Activated CD8-positive, alpha-beta memory T cell treated with anti-CD3 and anti-CD28 coated beads, Interleukin-2, amount 50 U/mL, for 1 hour (primary cell): ENCODE data around the gene MTFMT.
"Not testable (repeated sequence)": the region's sequence is repeated elsewhere in the genome, so short reads cannot be mapped to it uniquely, and the experiment has no call there.

Experiments used
- DNase-seq: peaks from one replicate; pipeline ENCODE4 v3.0.0-alpha.2; 2020; ENCODE audit errors: extremely low read depth

The MTFMT gene

DNA sequence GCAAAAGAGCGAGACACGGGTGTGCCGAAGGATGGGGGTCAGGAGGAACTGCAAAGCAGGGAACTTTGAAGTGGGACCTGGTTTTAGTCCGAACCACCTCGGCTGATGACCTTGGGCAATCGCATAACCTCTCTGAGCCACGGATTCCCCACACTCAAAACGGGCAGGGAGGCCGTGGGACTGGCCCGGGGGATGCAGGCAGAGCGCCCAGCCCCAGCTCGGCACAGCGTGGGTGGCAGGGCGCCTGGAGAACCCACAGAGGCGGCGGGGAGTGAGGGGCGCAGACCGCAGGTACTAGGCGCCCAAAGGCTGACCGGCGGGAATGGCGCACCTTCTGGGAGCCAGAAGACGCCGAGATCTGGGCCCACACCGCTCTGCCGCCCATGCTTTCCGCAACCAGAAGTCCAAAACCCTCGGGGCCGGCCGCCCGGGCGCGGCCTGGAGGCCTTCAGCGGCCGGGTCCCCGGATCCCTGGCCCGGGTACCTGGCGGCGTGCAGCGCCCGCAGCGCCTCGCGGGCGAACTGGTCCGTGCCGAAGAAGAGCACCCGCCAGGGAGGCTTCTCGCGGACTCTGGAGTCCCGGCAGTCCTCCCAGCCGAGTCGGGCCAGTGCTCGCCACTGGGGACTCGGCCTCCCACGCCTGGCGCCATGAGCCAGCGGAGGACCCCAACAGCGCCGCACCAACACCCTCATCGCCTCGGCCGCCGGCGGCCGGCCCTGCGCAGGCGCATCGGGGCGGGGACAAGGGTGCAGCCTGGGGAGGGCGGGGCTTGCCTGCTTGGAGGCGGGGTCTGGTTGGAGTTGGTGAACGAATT is at the start of gene MTFMT:
Gene MTFMT (minus strand): TSS at position 719 of the 815 bp plus-strand sequence. CDS start 26 bp downstream, at position 693.
- DNase-seq, result peak; percentile 66

- no peak for DNase-seq
Measured at GRCh38 chr15:65077981-65078352, 48.5 kb upstream of the MTFMT start.

DNA sequence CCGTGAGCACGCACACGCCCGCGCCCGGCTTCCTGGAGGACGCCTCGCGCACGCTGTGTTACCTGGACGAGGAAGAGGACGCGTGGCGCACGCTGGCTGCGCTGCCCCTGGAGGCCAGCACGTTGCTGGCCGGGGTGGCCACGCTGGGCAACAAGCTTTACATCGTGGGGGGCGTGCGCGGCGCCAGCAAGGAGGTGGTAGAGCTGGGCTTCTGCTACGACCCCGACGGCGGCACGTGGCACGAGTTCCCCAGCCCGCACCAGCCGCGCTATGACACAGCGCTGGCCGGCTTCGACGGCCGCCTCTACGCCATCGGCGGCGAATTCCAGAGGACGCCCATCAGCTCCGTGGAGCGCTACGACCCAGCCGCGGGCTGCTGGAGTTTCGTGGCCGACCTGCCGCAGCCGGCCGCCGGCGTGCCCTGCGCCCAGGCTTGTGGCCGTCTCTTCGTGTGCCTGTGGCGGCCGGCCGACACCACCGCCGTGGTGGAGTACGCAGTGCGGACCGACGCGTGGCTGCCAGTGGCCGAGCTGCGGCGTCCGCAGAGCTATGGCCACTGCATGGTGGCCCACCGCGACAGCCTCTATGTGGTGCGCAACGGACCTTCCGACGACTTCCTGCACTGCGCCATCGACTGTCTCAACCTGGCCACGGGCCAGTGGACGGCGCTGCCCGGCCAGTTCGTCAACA is 48.0 kb upstream of the MTFMT start:
- DNase-seq, result no peak

DNA sequence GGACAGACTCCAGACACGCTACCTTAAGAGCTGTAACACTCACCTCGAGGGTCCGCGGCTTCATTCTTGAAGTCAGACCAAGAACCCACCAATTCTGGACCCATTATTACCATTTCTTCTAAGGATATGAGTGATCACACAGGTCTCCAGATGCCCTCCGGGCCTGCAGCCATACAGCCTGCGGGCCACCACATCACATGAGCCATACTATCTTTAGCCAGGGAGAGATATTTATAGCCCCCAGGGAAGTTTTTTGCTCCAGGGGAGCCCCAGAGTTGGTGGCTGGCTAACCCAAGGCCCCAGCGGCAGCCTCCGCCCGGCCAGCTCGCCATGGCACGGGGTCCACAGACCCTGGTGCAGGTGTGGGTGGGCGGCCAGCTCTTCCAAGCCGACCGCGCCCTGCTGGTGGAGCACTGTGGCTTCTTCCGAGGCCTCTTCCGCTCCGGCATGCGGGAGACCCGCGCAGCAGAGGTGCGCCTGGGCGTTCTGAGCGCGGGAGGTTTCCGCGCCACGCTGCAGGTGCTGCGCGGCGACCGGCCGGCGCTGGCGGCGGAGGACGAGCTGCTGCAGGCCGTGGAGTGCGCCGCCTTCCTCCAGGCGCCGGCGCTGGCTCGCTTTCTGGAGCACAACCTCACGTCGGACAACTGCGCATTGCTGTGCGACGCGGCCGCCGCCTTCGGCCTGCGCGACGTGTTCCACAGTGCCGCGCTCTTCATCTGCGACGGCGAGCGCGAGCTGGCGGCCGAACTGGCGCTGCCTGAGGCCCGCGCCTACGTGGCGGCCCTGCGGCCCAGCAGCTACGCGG is 47.2 kb upstream of the MTFMT start, which contains the start of gene KBTBD13:
Gene KBTBD13 (plus strand): TSS at position 261 of the 805 bp plus-strand sequence. CDS start 70 bp downstream, at position 331.
- no peak for DNase-seq

DNA sequence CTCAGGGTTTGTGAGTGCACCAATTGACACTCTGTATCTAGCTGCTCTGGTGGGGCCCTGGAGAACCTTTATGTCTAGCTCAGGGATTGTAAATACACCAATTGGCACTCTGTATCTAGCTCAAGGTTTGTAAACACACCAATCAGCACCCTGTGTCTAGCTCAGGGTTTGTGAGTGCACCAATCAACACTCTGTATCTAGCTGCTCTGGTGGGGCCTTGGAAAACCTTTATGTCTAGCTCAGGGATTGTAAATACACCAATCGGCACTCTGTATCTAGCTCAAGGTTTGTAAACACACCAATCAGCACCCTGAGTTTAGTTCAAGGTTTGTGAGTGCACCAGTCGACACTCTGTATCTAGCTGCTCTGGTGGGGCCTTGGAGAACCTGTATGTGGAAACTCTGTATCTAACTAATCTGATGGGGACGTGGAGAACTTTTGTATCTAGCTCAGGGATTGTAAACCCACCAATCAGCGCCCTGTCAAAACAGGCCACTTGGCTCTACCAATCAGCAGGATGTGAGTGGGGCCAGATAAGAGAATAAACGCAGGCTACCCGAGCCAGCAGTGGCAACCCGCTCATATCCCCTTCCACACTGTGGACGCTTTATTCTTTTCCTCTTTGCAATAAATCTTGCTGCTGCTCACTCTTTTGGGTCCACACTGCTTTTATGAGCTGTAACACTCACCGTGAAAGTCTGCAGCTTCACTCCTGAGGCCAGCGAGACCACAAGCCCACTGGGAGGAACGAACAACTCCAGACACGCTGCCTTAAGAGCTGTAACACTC is 46.4 kb upstream of the MTFMT start:
- not testable (repeated sequence) for DNase-seq

DNA sequence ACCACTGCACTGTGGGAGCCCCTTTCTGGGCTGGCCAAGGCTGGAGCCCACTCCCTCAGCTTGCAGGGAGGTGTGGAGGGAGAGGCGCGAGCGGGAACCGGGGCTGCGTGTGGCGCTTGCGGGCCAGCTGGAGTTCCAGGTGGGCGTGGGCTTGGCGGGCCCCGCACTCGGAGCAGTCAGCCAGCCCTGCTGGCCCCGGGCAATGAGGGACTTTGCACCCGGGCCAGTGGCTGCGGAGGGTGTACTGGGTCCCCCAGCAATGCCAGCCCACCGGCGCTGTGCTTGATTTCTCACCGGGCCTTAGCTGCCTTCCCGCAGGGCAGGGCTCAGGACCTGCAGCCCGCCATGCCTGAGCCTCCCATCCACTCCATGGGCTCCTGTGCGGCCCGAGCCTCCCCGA is 45.5 kb upstream of the MTFMT start:
- DNase-seq, result not testable (repeated sequence)

DNA sequence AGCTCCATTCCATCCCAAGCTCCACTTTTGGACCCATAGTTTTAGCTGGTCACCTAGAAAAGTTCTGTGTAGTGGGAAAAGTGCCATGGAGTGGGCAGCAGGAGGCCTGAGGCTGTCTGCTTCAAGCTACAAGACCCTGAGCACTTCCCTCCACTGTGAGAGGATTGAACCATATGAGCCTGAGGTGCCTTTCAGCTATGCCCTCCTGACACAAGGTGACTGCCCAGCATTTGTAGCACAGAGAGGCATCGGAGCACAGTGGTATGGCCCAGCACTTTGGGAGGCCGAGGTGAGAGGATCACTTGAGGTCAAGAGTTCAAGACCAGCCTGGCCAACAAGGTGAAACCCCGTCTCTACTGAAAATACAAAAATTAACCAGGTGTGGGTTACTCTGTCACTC is 43.2 kb upstream of the MTFMT start:
- DNase-seq, result no peak

GRCh38 chr15:65072027-65072426 is 42.6 kb upstream of the MTFMT start:
- no peak for DNase-seq

GRCh38 chr15:65071381-65071811 is 42.0 kb upstream of the MTFMT start:
- no peak for DNase-seq

DNA sequence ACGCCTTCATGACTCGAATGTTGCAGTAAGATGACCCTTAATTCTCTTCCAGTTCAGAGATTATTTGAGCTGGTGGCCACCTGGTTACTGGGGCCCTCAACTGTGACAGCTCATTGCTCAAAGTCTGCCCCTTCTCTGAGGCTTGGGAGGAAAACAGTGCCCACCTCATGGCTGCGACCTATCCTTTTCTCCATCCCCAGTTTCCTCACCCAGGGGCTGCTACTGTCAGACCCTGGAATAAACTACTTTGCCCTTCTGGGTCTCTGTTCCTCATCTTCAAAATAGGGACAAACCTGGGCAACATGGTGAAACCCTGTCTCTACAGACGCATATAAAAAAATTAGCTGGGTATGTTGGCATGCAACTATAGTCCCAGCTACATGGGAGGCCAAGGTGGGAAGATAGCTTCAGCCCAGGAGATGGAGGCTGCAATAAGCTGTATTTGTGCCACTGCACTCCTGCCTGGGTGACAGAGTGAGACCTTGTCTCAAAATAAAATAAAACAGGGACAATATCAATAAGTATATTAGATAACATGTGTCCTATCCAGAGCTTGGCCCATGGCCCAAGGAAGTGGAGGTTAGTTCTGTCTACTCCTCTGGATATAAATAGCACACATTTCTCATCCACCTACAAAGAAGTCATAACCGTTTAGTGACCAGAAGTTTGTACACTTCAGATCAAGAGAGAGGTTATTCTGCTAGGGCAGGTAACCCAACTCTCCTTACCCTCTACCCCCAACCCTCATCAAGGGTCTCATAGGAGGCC is 40.5 kb upstream of the MTFMT start:
- no peak for DNase-seq

DNA sequence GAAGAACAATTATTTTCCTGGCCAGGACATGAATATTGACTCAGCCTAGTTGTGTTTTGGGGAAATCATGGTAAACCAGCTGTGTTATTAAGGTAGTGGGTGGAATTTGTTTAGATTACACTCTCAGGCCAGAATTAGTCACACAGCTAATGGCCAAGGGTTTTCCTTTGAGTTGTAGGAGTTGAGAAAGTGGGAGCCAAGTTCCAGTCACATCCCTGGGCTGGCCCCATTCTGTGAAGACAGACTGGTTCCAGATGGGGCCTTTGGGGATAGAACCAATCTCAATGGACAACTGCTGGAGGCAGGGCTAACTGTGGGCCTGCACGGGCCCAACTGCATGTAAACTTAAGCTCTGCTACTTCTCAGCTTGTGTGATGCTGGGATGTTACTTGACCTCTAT is 39.7 kb upstream of the MTFMT start:
- no peak for DNase-seq

- DNase-seq, result no peak
Measured at GRCh38 chr15:65068403-65068788, 39.0 kb upstream of the MTFMT start.

- no peak for DNase-seq
Measured at GRCh38 chr15:65067645-65068402, 38.4 kb upstream of the MTFMT start, which contains the start of gene RASL12. TSS of gene RASL12 (minus strand) at chr15:65067991. CDS start at chr15:65067835, 156 bp downstream.

DNA sequence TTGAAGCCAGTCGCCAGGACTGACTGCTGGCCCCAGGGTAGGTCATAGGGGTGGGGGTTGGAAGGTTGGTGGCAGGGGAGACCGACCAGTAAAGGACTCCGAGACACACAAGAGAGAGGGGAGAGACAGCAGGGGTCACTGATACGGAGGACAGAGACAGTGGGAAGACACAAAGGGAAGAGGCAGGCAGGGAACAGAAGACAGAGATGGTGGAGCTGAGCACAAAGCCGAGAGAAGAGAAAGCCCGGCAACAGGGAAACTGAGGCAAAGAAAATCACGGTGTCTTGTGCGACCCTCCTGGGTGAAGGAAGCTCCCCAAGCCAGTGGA is 37.8 kb upstream of the MTFMT start:
- DNase-seq, result no peak

- no peak for DNase-seq
Measured at GRCh38 chr15:65066635-65067316, 37.3 kb upstream of the MTFMT start.

DNA sequence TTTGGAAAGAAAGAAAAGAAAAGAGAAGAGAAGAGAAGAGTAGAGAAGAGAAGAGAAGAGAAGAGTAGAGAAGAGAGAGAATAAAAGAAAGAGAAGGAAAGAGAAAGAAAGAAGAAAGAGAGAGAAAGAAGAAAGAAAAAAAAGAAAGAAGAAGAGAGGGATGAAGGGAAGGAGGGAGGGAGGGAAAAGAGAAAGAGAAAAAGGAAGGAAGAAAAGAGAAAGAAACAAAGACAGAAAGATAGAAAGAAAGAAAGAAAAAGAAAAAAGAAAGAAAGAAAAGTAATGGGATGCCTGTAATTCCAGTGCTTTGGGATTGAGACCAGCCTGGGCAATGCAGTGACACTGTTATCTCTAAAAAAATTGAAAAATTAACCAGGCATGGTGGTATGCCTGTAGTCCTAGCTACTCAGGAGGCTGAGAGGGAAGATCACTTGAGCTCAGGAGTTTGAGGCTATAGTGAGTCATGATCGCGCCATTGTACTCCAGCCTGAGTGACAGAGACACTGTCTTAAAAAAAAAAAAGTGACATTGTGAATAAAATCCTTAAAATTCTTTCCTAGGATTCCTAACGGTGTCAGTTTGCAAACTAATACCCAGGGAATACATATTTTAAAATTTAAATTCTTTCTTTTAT is 36.7 kb upstream of the MTFMT start:
- no peak for DNase-seq

- no peak for DNase-seq
Measured at GRCh38 chr15:65062726-65063125, 33.3 kb upstream of the MTFMT start.

DNA sequence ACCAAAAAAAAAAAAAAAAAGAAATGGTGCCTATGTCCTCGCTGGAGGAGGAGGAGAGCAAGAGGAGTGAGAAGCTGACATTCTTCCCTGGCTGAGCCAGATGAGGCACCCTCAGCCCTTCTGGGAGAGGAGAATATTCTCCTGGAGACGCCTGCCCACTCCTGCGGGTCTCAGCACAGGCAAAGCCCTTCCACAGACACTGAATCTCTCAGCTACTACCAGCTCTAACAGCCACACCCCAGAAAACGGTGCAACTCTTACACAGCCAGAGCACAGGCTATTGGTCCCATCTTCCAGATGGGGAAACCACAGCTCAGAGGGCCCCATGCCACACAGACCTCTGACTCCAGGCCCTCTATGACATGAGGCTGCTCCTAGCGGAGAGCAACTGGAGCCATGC is 32.6 kb upstream of the MTFMT start:
- DNase-seq, result no peak
